Neural cell (in vitro differentiated cells): ENCODE measurements around the gene HADHB. TPM values are rescaled to one million over a fixed set of nuclear protein-coding genes. Genes with fewer than 3 reads are reported as not detected.
A peak's percentile ranks its signal among the peaks of the same experiment; 100 is the strongest.

ENCODE experiments used
- H2AFZ ChIP-seq: fragments of 200-600, 300-800 bp; sonication (generic), shearing (Covaris generic); 2 replicates; pipeline ENCODE4 v1.6.0; 2014; ENCODE audit warnings: low read depth, mild to moderate bottlenecking, antibody characterized with exemption, low read length, moderate library complexity
- H3F3A ChIP-seq: fragments of 200-600 bp; shearing (Covaris generic); 2 replicates; pipeline ENCODE4 v1.6.1; 2016; ENCODE audit warnings: mild to moderate bottlenecking, moderate library complexity, mixed read lengths, antibody characterized with exemption, low read length; ENCODE audit not compliant: insufficient read depth, poor library complexity, severe bottlenecking
- H3K27ac ChIP-seq: fragments of 200-600, 300-800 bp; sonication (generic), shearing (Covaris generic); 2 replicates; pipeline ENCODE4 v1.5.1; 2014; ENCODE audit warnings: mild to moderate bottlenecking, low read length, moderate library complexity
- H3K27me3 ChIP-seq: fragments of 300-800, 200-600 bp; sonication (generic), shearing (Covaris generic); 2 replicates; pipeline ENCODE4 v1.6.0; 2014; ENCODE audit warnings: mild to moderate bottlenecking, low read depth, low read length, moderate library complexity; ENCODE audit not compliant: insufficient read depth
- H3K36me3 ChIP-seq: fragments of 300-800, 200-600 bp; sonication (generic), shearing (Covaris generic); 2 replicates; pipeline ENCODE4 v1.5.1; 2014; ENCODE audit warnings: mild to moderate bottlenecking, antibody characterized with exemption, low read length, moderate library complexity; ENCODE audit not compliant: insufficient read depth
- H3K4me2 ChIP-seq: fragments of 300-800, 200-600 bp; sonication (generic), shearing (Covaris generic); 2 replicates; pipeline ENCODE4 v1.6.0; 2014; ENCODE audit warnings: mild to moderate bottlenecking, low read length
- H3K4me3 ChIP-seq: fragments of 300-800, 200-600 bp; sonication (generic), shearing (Covaris generic); 2 replicates; pipeline ENCODE4 v1.5.1; 2014; ENCODE audit warnings: mild to moderate bottlenecking, low read length, moderate library complexity
- H3K79me2 ChIP-seq: fragments of 200-600 bp; shearing (Covaris generic); replicated peaks from 2 replicates; pipeline ENCODE4 v1.6.0; 2014; ENCODE audit warnings: mild to moderate bottlenecking, low read length, moderate library complexity; ENCODE audit not compliant: insufficient read depth
- H3K9ac ChIP-seq: fragments of 300-800, 200-600 bp; sonication (generic), shearing (Covaris generic); 2 replicates; pipeline ENCODE4 v1.6.1; 2016; ENCODE audit warnings: mild to moderate bottlenecking, low read length, mixed read lengths
- H3K9me2 ChIP-seq: fragments of 200-600 bp; shearing (Covaris generic); 2 replicates; pipeline ENCODE4 v1.6.1; 2016; ENCODE audit warnings: mild to moderate bottlenecking, low read length, mixed read lengths; ENCODE audit not compliant: insufficient read depth
- H3K9me3 ChIP-seq: fragments of 200-600, 300-800 bp; sonication (generic), shearing (Covaris generic); 2 replicates; pipeline ENCODE4 v1.6.1; 2016; ENCODE audit warnings: mild to moderate bottlenecking, mixed run types, low read length, moderate library complexity, mixed read lengths
- H4K20me1 ChIP-seq: fragments of 200-600 bp; shearing (Covaris generic); 2 replicates; pipeline ENCODE4 v1.6.1; 2016; ENCODE audit warnings: mild to moderate bottlenecking, mixed run types; ENCODE audit not compliant: insufficient read depth
- EP300 ChIP-seq: fragments of 450-650 bp; conservative IDR thresholded peaks from 2 replicates; pipeline ENCODE4 v1.6.1; 2014; ENCODE audit warnings: antibody characterized with exemption, mild to moderate bottlenecking, moderate library complexity; ENCODE audit not compliant: poor library complexity, severe bottlenecking
- EZH2 ChIP-seq: fragments of 200-600, 300-800 bp; shearing (Covaris generic), sonication (generic); IDR thresholded peaks from 2 replicates; pipeline ENCODE4 v1.6.1; 2014; ENCODE audit warnings: antibody characterized with exemption, low read length, borderline replicate concordance, mild to moderate bottlenecking; ENCODE audit not compliant: insufficient read depth, poor library complexity, severe bottlenecking
- MXI1 ChIP-seq: fragments of 450-650 bp; conservative IDR thresholded peaks from 2 replicates; pipeline ENCODE4 v1.6.1; 2014; ENCODE audit warnings: antibody characterized with exemption, mild to moderate bottlenecking; ENCODE audit not compliant: poor library complexity, severe bottlenecking
- POLR2AphosphoS5 ChIP-seq: IDR thresholded peaks from 2 replicates; pipeline ENCODE4 v1.6.1; 2012
- RAD21 ChIP-seq: fragments of 450-650 bp; conservative IDR thresholded peaks from 2 replicates; pipeline ENCODE4 v1.6.1; 2014; ENCODE audit warnings: antibody characterized with exemption, mild to moderate bottlenecking, moderate library complexity
- SMC3 ChIP-seq: fragments of 450-650 bp; conservative IDR thresholded peaks from 2 replicates; pipeline ENCODE4 v1.6.1; 2014; ENCODE audit warnings: antibody characterized with exemption, mild to moderate bottlenecking, moderate library complexity; ENCODE audit not compliant: poor library complexity
- TAF1 ChIP-seq: IDR thresholded peaks from 2 replicates; pipeline ENCODE4 v1.6.1; 2012; ENCODE audit warnings: low read depth
- polyA plus RNA-seq: library from polyadenylated mRNA; depleted of rRNA; stranded (reverse); fragments of >200 nt; gene quantifications from 2 replicates; pipeline ENCODE4 v1.2.3, GENCODE V29; 2014
- TF ChIP-seq, protein P1 (sequence below): IDR thresholded peaks from 2 replicates; pipeline ENCODE4 v1.6.1; 2012; ENCODE audit warnings: borderline replicate concordance
- TF ChIP-seq, protein P2 (sequence below): fragments of 450-650 bp; IDR thresholded peaks from 2 replicates; pipeline ENCODE4 v1.5.1; 2014; ENCODE audit warnings: antibody characterized with exemption, mild to moderate bottlenecking, moderate library complexity; ENCODE audit not compliant: poor library complexity, severe bottlenecking

Gene HADHB
- polyA plus RNA-seq, 1 donor from 2014 or later, result 30.5 TPM

DNA sequence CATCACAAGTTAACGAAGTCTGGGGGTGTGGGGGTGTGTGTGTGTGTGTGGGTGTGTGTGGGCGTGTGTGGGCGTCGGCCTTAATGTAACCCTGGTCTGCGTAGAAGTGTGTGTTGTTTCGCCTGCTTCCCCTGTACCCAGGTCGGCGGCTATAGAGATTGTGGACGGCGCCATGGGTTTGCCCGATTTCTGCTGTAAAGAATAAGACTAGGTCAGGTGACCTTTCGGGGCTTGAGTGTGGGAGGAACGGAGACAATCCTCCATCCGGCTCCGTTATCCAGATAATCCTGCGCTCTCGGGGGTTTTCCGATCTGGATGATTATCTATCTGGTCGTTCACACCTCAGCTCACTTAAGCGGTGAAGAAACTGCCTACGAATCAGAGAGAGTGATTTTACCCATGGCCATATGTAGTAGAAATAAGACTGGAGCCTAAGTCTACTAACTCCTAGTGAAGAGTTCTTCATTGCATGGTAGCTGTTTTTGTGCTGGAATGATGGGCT, 543 bp downstream of the HADHB start:
- Histone ChIP-seq H4K20me1 (no peaks in the 10 kb centered on the region), H3K9me2 (no peaks in the 10 kb centered on the region), H3K4me3 (peak overlapping the region; percentile 78), H3K9me3 (no peaks in the 10 kb centered on the region), H3F3A (peaks cover 4% of the 10 kb centered on the region), H3K4me2 (peak overlapping the region; percentile 87), H3K27me3 (no peaks in the 10 kb centered on the region), H3K27ac (peak overlapping the region; percentile 94), H3K9ac (peak overlapping the region; percentile 88), H3K36me3 (no peaks in the 10 kb centered on the region), H3K79me2 (peaks cover 75% of the 10 kb centered on the region), H2AFZ (peak overlapping the region; percentile 69)
- TF ChIP-seq POLR2AphosphoS5 (peak; percentile 2), EZH2 (no peak), SMC3 (no peak), EP300 (no peak), RAD21 (no peak)
- TF ChIP-seq, protein P1, sequence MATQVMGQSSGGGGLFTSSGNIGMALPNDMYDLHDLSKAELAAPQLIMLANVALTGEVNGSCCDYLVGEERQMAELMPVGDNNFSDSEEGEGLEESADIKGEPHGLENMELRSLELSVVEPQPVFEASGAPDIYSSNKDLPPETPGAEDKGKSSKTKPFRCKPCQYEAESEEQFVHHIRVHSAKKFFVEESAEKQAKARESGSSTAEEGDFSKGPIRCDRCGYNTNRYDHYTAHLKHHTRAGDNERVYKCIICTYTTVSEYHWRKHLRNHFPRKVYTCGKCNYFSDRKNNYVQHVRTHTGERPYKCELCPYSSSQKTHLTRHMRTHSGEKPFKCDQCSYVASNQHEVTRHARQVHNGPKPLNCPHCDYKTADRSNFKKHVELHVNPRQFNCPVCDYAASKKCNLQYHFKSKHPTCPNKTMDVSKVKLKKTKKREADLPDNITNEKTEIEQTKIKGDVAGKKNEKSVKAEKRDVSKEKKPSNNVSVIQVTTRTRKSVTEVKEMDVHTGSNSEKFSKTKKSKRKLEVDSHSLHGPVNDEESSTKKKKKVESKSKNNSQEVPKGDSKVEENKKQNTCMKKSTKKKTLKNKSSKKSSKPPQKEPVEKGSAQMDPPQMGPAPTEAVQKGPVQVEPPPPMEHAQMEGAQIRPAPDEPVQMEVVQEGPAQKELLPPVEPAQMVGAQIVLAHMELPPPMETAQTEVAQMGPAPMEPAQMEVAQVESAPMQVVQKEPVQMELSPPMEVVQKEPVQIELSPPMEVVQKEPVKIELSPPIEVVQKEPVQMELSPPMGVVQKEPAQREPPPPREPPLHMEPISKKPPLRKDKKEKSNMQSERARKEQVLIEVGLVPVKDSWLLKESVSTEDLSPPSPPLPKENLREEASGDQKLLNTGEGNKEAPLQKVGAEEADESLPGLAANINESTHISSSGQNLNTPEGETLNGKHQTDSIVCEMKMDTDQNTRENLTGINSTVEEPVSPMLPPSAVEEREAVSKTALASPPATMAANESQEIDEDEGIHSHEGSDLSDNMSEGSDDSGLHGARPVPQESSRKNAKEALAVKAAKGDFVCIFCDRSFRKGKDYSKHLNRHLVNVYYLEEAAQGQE, result no peak

DNA sequence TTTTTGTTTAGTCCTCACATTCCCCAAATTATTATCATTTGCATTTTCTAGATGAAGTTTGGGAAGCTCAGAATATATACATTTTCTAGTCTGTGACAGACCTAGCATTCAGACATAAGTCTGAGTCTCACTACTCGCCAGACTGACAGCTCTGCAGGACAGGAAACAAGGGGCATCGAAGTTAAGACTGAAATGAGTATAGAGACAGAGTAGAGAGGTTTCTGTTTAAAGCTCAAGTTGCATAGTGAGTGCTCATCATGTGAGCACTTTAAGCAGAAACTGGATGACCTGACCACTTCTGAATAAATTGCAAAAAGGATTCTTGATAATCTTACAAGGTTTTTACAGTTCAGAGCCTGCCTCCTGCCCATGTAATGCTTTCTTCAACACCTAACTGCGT, 1.1 kb downstream of the HADHB start:
- peak overlapping the region; percentile 94 for H3K27ac ChIP-seq

More for the DNA sequence above, 1.1 kb downstream of the HADHB start:
- Histone ChIP-seq H3K4me3 (peak overlapping the region; percentile 78), H3K36me3 (no peaks in the 10 kb centered on the region), H3K9me2 (no peaks in the 10 kb centered on the region), H3K79me2 (peaks cover 71% of the 10 kb centered on the region), H2AFZ (no peak overlapping the region), H3F3A (peaks cover 4% of the 10 kb centered on the region), H4K20me1 (no peaks in the 10 kb centered on the region), H3K4me2 (peak overlapping the region; percentile 87), H3K9ac (peak overlapping the region; percentile 88), H3K9me3 (no peaks in the 10 kb centered on the region), H3K27me3 (no peaks in the 10 kb centered on the region)
- TF ChIP-seq RAD21 (no peak), EZH2 (no peak), SMC3 (no peak), POLR2AphosphoS5 (no peak), TAF1 (no peak), MXI1 (no peak), EP300 (no peak)
- TF ChIP-seq, protein P1, result no peak
- TF ChIP-seq, protein P2, sequence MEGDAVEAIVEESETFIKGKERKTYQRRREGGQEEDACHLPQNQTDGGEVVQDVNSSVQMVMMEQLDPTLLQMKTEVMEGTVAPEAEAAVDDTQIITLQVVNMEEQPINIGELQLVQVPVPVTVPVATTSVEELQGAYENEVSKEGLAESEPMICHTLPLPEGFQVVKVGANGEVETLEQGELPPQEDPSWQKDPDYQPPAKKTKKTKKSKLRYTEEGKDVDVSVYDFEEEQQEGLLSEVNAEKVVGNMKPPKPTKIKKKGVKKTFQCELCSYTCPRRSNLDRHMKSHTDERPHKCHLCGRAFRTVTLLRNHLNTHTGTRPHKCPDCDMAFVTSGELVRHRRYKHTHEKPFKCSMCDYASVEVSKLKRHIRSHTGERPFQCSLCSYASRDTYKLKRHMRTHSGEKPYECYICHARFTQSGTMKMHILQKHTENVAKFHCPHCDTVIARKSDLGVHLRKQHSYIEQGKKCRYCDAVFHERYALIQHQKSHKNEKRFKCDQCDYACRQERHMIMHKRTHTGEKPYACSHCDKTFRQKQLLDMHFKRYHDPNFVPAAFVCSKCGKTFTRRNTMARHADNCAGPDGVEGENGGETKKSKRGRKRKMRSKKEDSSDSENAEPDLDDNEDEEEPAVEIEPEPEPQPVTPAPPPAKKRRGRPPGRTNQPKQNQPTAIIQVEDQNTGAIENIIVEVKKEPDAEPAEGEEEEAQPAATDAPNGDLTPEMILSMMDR, result no peak
